Measurements from ENCODE around the gene CWC22. TPM values are rescaled to one million over a fixed set of nuclear protein-coding genes. Genes with fewer than 3 reads are reported as not detected.
A peak's percentile ranks its signal among the peaks of the same experiment; 100 is the strongest.

Gene CWC22
- total and polyA plus RNA-seq, 2 of the 8 experiments (the other 6 are each of a cell fraction or from before 2014, with no cell fraction given), result 3.7 to 34.0 TPM

- peaks cover 5 to 23% (median 18%) of the 10 kb centered on the region in 4 experiments for H3K4me1 ChIP-seq (replicated peaks in 1 of 4; ENCODE audit: control insufficient read depth in 3 of 4, insufficient read depth in 4 of 4, low read length in 3 of 4)
- H3K9ac ChIP-seq (replicated peaks in 1 of 4; ENCODE audit: extremely low read depth in 1 of 4, low read depth in 3 of 4, low read length in 3 of 4), result peak overlapping the region in 2 of 4 experiments; percentile 46 to 52; a peak in 4 of 7 replicates
- ChIA-PET CTCF (ENCODE audit: partially characterized antibody) (interaction anchor here (1.1 to 2.4 kb wide), 7 partner anchors 15 to 120 kb away, joined by 3 to 19 read pairs (median 5); no protein-coding TSS in a partner anchor), POLR2A (ENCODE audit: partially characterized antibody) (interaction anchor here (0.6 to 3.2 kb wide), 9 partner anchors 11 to 114 kb away, joined by 3 to 16 read pairs (median 5); partner anchors contain the start of gene CWC22)
- no peak overlapping the region for H3K23ac ChIP-seq (ENCODE audit: insufficient read length)
- no peak overlapping the region for H2AFZ ChIP-seq (ENCODE audit: low read length)
- H3K79me1 ChIP-seq (ENCODE audit: low read depth, low read length), result no peaks in the 10 kb centered on the region
- no peaks in the 10 kb centered on the region for H3K36me3 ChIP-seq (ENCODE audit: control insufficient read depth in 2 of 4, insufficient read depth in 4 of 4, low read length in 3 of 4)
- H3K4ac ChIP-seq (replicated peaks; ENCODE audit: insufficient read length, low read depth, low read length), result no peak overlapping the region
- H2BK20ac ChIP-seq (ENCODE audit: low read length), result no peak overlapping the region
- H3K18ac ChIP-seq (ENCODE audit: extremely low read depth, low read length), result no peak overlapping the region; the same call in 1 of the 2 replicates
- H2AK5ac ChIP-seq (ENCODE audit: low read depth, low read length), result no peak overlapping the region
- peak overlapping the region; percentile 90 for H4K5ac ChIP-seq (ENCODE audit: insufficient read length, low read depth, low read length)
- H3K4me3 ChIP-seq (ENCODE audit: extremely low read depth in 1 of 4, insufficient read depth in 2 of 4, low read depth in 3 of 4, low read length in 4 of 4), result peak overlapping the region in 1 of 4 experiments; percentile 43; a peak in 1 of 8 replicates
- H3K27me3 ChIP-seq (replicated peaks in 1 of 4; ENCODE audit: control insufficient read depth in 3 of 4, extremely low read depth in 1 of 4, insufficient read depth in 3 of 4, low read length in 3 of 4), result no peaks in the 10 kb centered on the region
- no peaks in the 10 kb centered on the region for H3K23me2 ChIP-seq (ENCODE audit: low read depth, low read length)
- no peak overlapping the region for H2BK15ac ChIP-seq (ENCODE audit: low read length)
- 10% methylated on average over 15 of the region's 15 CpGs; no CpG with 5 or more reads in 1 of the 2 experiments for WGBS, 2 experiments (ENCODE audit: extremely low coverage in 1 of 2, insufficient coverage in 1 of 2, insufficient read length in 1 of 2, insufficient replicate concordance in 2 of 2, low coverage in 1 of 2, low lambda C conversion rate in 2 of 2, missing lambda C conversion rate in 1 of 2)
- H3K56ac ChIP-seq (replicated peaks; ENCODE audit: insufficient read length, low read depth, low read length), result no peak overlapping the region
- H2BK12ac ChIP-seq (ENCODE audit: low read depth, low read length), result peak overlapping the region; percentile 10; the same call in 1 of the 2 replicates
- peak overlapping the region; percentile 21 to 54; a peak in 3 of 4 replicates for H3K4me2 ChIP-seq (ENCODE audit: insufficient read depth in 1 of 2, low read depth in 2 of 2, low read length in 2 of 2)
- H3K14ac ChIP-seq (ENCODE audit: insufficient read length), result no peak overlapping the region
- no peaks in the 10 kb centered on the region for H3K79me2 ChIP-seq (ENCODE audit: control insufficient read depth in 1 of 2, insufficient read depth in 2 of 2, low read length in 2 of 2)
- H4K20me1 ChIP-seq (replicated peaks in 1 of 2; ENCODE audit: control insufficient read depth in 1 of 2, insufficient read depth in 2 of 2, low read length in 2 of 2), result no peaks in the 10 kb centered on the region
- H4K91ac ChIP-seq (replicated peaks; ENCODE audit: insufficient read length, low read length), result no peak overlapping the region
- peak overlapping the region; percentile 95 for H2BK5ac ChIP-seq (ENCODE audit: low read depth, low read length)
- H3K9me3 ChIP-seq (ENCODE audit: insufficient read depth in 2 of 2, low read depth in 1 of 2, low read length in 1 of 2), result no peaks in the 10 kb centered on the region
- H2BK120ac ChIP-seq (replicated peaks; ENCODE audit: low read depth, low read length), result peak overlapping the region; percentile 96
- H3K27ac ChIP-seq (ENCODE audit: low read depth, low read length), result peak overlapping the region; percentile 93
- DNase-seq (ENCODE audit: low read depth in 1 of 2, low spot score in 2 of 2), result peak in 1 of 2 experiments; percentile 70
- peak; percentile 92 for FAIRE-seq
- no peak overlapping the region for H4K8ac ChIP-seq (ENCODE audit: extremely low read depth, insufficient read depth, low read length)
- TF ChIP-seq TAF1 (IDR thresholded peaks at IDR 0.05; ENCODE audit: low read depth, low read length) (peak; percentile 33; the same call in 1 of the 2 replicates), SIRT6 (IDR thresholded peaks at IDR 0.05; ENCODE audit: low read length) (no peak), CEBPB (IDR thresholded peaks at IDR 0.05; ENCODE audit: low read depth, low read length) (0 out of 2 replicates have a peak, but pooled peaks have one; percentile 51), POU5F1 (IDR thresholded peaks at IDR 0.05; ENCODE audit: low read depth, low read length) (no peak), RAD21 (IDR thresholded peaks at IDR 0.05 in 1 of 2, conservative IDR thresholded peaks at IDR 0.05 in 1 of 2; ENCODE audit: low read depth in 2 of 2, low read length in 2 of 2) (peak in 1 of 2 experiments; percentile 31; a peak in 2 of 4 replicates)
Measured at GRCh38 chr2:180056367-180057118, 49.4 kb upstream of the CWC22 start.

Measured in H1 (cell line).